Measurements from ENCODE around the gene GJC1. TPM values are rescaled to one million over a fixed set of nuclear protein-coding genes. Genes with fewer than 3 reads are reported as not detected.
"Not testable (repeated sequence)": the region's sequence is repeated elsewhere in the genome, so short reads cannot be mapped to it uniquely, and the experiment has no call there.

GJC1 gene
- total RNA-seq, 1 donor from 2014 or later: 36.9 TPM

DNA sequence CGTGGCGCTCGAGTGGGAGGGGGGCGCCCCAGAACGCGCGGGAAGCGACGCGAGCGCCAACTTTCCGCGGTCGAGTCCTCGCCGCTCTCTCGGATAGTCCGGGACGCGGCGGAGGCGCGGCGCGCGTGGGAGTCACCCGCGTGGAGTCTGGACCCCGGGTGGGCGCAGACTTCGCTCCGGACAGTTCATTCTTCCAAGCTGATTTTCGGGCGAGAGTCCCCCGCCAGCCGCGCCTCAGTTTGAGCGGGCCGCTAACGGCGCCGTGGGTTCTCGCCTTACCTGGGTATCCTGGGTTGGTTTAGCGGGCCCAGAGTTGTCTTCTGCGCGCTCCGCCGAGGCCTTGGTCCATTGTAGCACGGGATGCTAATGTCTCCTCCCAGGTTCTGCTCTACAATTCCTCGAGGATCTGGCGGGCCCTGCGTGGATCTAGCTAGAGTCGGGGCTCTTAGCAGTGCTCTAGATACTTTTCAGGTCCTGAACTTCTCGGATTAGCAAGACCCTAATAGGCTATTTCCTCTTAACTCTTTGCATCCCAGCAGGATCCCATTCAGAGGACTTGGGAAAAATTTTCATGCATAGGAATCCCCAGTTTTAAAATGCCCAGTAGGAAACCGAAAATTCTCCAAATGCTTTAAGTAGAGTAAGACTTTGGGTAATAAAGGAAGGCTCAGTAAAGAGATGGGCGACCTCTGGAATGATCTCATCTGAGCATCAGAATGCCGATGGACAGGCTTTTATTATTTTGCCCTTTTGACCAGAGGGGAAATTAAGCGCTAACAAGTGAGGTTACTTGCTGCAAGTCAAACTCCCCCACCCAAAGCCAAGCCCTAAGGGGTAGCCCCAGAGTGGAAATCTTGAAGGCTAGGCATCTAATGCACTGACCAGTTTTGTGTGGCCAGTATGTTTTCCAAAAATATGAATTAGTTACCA is 537 bp upstream of the GJC1 start:
- TF ChIP-seq, protein P1, sequence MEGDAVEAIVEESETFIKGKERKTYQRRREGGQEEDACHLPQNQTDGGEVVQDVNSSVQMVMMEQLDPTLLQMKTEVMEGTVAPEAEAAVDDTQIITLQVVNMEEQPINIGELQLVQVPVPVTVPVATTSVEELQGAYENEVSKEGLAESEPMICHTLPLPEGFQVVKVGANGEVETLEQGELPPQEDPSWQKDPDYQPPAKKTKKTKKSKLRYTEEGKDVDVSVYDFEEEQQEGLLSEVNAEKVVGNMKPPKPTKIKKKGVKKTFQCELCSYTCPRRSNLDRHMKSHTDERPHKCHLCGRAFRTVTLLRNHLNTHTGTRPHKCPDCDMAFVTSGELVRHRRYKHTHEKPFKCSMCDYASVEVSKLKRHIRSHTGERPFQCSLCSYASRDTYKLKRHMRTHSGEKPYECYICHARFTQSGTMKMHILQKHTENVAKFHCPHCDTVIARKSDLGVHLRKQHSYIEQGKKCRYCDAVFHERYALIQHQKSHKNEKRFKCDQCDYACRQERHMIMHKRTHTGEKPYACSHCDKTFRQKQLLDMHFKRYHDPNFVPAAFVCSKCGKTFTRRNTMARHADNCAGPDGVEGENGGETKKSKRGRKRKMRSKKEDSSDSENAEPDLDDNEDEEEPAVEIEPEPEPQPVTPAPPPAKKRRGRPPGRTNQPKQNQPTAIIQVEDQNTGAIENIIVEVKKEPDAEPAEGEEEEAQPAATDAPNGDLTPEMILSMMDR (IDR thresholded peaks at IDR 0.05; ENCODE audit: insufficient read depth, low read length, poor library complexity, severe bottlenecking): no peak
- Histone ChIP-seq H3K36me3 (ENCODE audit: control insufficient read depth, insufficient read depth, low read length) (no peaks in the 10 kb centered on the region), H3K4me3 (ENCODE audit: low read depth, low read length) (peak overlapping the region; percentile 63), H3K27me3 (ENCODE audit: control insufficient read depth, insufficient read depth, low read length) (no peaks in the 10 kb centered on the region)
- DNase-seq (ENCODE audit: low read depth): no peak

DNA sequence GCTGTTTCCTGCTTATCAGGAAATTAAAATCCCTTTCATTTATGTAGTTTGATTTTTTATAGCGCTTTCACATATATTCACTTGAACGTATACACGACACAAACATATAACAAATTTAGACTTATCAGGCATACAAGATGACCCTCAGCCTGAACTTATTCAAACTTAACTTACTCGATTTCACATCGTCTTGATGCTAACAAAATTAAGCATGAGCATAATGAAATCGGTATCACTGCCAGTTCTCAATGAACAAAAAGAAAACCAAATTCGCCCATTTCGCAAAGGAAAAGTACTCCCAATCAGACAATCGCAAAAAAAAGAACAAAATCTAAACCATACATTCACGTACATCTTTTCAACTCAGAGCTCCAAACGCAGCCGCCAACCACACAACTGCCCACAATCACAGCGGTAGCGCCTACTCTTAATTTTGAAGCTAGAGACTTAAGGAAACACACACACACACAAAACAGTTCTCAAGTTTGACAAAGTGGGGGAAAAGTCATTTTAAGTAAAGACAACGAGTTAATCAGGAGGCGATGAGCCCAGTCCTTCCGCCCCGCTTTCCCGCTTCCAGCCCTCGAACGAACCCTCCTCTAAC is 1.1 kb downstream of the GJC1 start:
- Histone ChIP-seq H3K27me3 (ENCODE audit: control insufficient read depth, insufficient read depth, low read length) (no peaks in the 10 kb centered on the region), H3K4me3 (ENCODE audit: low read depth, low read length) (peak overlapping the region; percentile 63), H3K36me3 (ENCODE audit: control insufficient read depth, insufficient read depth, low read length) (no peaks in the 10 kb centered on the region)
- TF ChIP-seq, protein P1 (IDR thresholded peaks at IDR 0.05; ENCODE audit: insufficient read depth, low read length, poor library complexity, severe bottlenecking): no peak
- DNase-seq (ENCODE audit: low read depth): no peak

DNA sequence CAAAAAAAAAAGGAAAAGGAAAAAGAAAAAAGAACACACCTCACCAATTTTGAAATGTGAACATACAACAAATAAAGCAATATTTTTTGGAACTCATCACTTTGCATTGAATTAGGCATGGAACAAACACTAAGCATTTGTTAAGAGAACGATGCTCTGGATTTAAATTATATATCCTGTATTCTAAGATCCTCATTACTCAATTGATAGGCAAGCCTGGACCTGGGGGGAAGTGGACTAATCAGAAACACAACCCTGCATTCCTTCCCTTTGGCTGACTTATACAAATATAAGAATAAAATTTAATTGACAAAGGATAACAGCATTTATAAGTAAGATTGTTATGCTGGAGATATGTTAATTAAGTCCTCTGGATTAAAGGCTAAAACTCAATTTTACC is 2.2 kb downstream of the GJC1 start:
- peak overlapping the region; percentile 63 for H3K4me3 ChIP-seq (ENCODE audit: low read depth, low read length)
- TF ChIP-seq, protein P1 (IDR thresholded peaks at IDR 0.05; ENCODE audit: insufficient read depth, low read length, poor library complexity, severe bottlenecking): no peak
- no peaks in the 10 kb centered on the region for H3K27me3 ChIP-seq (ENCODE audit: control insufficient read depth, insufficient read depth, low read length)
- DNase-seq (ENCODE audit: low read depth): no peak
- no peaks in the 10 kb centered on the region for H3K36me3 ChIP-seq (ENCODE audit: control insufficient read depth, insufficient read depth, low read length)

DNA sequence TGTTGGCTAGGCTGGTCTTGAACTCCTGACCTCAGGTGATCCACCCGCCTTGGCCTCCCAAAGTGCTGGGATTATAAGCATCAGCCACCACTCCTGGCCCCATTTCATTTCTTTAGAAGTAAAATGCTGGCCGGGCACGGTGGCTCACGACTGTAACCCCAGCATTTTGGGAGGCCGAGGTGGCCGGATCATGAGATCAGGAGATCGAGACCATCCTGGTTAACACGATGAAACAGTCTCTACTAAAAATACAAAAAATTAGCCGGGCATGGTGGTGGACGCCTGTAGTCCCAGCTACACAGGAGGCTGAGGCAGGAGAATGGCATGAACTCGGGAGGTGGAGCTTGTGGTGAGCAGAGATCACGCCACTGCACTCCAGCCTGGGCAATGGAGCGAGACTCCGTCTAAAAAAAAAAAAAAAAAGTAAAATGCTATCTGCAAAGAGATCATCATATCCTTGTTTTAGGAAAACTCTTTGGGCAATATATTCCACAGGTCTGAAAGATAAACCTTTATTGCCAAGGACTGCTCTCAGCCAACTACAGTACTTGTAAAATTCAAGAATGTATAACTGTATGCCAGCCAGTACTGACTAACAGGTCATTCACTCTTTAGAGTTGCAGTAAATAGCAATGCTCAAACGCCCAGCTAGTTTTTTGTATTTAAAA is 3.8 kb downstream of the GJC1 start:
- no peaks in the 10 kb centered on the region for H3K36me3 ChIP-seq (ENCODE audit: control insufficient read depth, insufficient read depth, low read length)
- H3K4me3 ChIP-seq (ENCODE audit: low read depth, low read length): no peak overlapping the region
- DNase-seq (ENCODE audit: low read depth): no peak
- TF ChIP-seq, protein P1 (IDR thresholded peaks at IDR 0.05; ENCODE audit: insufficient read depth, low read length, poor library complexity, severe bottlenecking): no peak
- no peaks in the 10 kb centered on the region for H3K27me3 ChIP-seq (ENCODE audit: control insufficient read depth, insufficient read depth, low read length)

DNA sequence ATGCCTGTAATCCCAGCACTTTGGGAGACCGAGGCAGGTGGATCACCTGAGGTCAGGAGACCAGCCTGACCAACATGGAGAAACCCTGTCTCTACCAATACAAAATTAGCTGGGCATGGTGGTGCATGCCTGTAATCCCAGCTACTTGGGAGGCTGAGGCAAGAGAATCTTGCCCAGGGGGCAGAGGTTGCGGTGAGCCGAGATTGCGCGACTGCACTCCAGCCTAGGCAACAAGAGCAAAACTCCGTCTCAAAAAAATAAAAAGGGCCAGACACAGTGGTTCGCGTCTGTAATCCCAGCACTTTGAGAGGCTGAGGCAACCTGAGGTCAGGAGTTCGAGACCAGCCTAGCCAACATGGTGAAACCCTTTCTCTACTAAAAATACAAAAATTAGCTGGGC is 4.9 kb downstream of the GJC1 start:
- DNase-seq (ENCODE audit: low read depth); H3K27me3 ChIP-seq (ENCODE audit: control insufficient read depth, insufficient read depth, low read length); H3K36me3 ChIP-seq (ENCODE audit: control insufficient read depth, insufficient read depth, low read length); H3K4me3 ChIP-seq (ENCODE audit: low read depth, low read length): not testable (repeated sequence)

DNA sequence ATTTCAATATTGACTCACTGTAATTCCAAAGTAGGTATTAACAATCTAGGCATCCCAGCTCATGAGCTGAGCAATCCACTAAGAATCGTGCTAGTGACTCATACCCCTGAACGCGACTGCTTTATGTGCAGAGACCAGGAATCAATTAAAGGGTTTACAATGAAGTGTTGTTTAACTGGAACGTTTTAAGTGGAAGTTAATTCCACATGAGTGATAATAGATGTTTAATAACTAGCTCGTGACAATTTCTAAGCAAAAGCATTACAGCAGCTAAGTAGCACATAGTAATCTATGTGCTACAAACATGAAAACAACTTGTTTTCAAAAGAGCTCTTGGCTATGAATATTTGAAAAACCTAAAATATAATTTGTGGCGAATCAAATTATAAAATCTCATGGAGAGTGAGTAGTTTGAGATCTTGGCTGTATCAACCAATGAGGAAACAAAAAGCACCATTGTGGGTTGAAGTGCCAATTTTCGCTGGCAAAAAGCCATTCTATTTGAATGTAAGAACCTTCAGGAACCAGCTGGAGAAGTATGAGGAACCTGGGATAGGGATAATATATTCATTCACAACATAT is 9.4 kb downstream of the GJC1 start:
- DNase-seq (ENCODE audit: low read depth): peak; percentile 84

DNA sequence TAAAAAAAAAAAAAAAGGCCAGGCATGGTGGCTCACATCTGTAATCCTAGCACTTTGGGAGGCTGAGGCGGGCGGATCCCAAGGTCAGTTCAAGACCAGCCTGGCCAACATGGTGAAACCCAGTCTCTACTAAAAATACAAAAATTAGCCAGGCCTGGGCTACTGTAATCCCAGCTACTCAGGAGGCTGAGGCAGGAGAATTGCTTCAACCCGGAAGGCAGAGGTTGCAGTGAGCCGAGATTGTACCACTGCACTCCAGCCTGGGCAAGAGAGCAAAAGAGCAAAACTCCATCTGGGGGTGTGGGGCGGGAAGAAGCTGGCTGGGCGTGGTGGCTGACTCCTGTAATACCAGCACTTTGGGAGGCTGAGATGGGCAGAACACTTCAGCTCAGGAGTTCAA is 11.6 kb downstream of the GJC1 start:
- not testable (repeated sequence) for H3K36me3 ChIP-seq (ENCODE audit: control insufficient read depth, insufficient read depth, low read length); DNase-seq (ENCODE audit: low read depth); H3K27me3 ChIP-seq (ENCODE audit: control insufficient read depth, insufficient read depth, low read length); H3K4me3 ChIP-seq (ENCODE audit: low read depth, low read length)

More for the DNA sequence above, 9.4 kb downstream of the GJC1 start:
- no peaks in the 10 kb centered on the region for H3K27me3 ChIP-seq (ENCODE audit: control insufficient read depth, insufficient read depth, low read length)
- no peaks in the 10 kb centered on the region for H3K36me3 ChIP-seq (ENCODE audit: control insufficient read depth, insufficient read depth, low read length)
- H3K4me3 ChIP-seq (ENCODE audit: low read depth, low read length): no peak overlapping the region
- TF ChIP-seq, protein P1 (IDR thresholded peaks at IDR 0.05; ENCODE audit: insufficient read depth, low read length, poor library complexity, severe bottlenecking): no peak
